ENCODE measurements around the gene MT3. TPM values are rescaled to one million over a fixed set of nuclear protein-coding genes. Genes with fewer than 3 reads are reported as not detected.

The MT3 gene
- total and polyA plus RNA-seq, 2 of the 8 experiments (the other 6 are each of a cell fraction or from before 2014, with no cell fraction given) = 0.17 TPM; not detected in 1

GRCh38 chr16:56637814-56638750 is 48.8 kb downstream of the MT3 start, which contains the start of gene MT1A (continued):
- no peak for TF ChIP-seq CTCF (IDR thresholded peaks at IDR 0.05; ENCODE audit: control extremely low read depth in 1 of 3, insufficient read depth in 1 of 3, low read depth in 1 of 3, low read length in 3 of 3)
- TF ChIP-seq CBX8 (IDR thresholded peaks at IDR 0.05; ENCODE audit: borderline replicate concordance, low read depth, low read length) = no peak; the same call in 1 of the 2 replicates
- TF ChIP-seq BACH1 (IDR thresholded peaks at IDR 0.05; ENCODE audit: low read length) = no peak
- TF ChIP-seq KDM1A (IDR thresholded peaks at IDR 0.05; ENCODE audit: borderline replicate concordance, low read length) = no peak
- TF ChIP-seq NRF1 (IDR thresholded peaks at IDR 0.05; ENCODE audit: low read depth, low read length) = peak; percentile 49
- no peak for TF ChIP-seq EP300 (IDR thresholded peaks at IDR 0.05; ENCODE audit: borderline replicate concordance in 1 of 2, low read depth in 2 of 2, low read length in 2 of 2)
- no peak for TF ChIP-seq CHD1 (IDR thresholded peaks at IDR 0.05; ENCODE audit: low read depth, low read length)
- no peak for TF ChIP-seq PHF8 (conservative IDR thresholded peaks at IDR 0.05; ENCODE audit: low read depth, low read length)
- TF ChIP-seq JUND (IDR thresholded peaks at IDR 0.05; ENCODE audit: low read length) = no peak

Data from H1 (cell line).